Adrenal gland (tissue), 5 donors: ENCODE data around the gene RPS6KA2.

Source experiments
- POLR2A ChIP-seq, 2 donors: fragments of 450-650 bp; IDR thresholded peaks; one replicate each; pipeline ENCODE4 v1.6.1; 2017; ENCODE audit warnings: antibody characterized with exemption in 2 of 2, mild to moderate bottlenecking in 2 of 2, moderate library complexity in 1 of 2
- TF ChIP-seq, protein P1 (sequence below), 6 experiments: fragments of 450-650 bp in 4 of 6; fragments of 200-600 bp in 2 of 6; sonication (generic) in 1 of 6; IDR thresholded peaks; 1 replicate in 5 of 6; 2 replicates in 1 of 6; pipeline versions ENCODE4 v1.5.1 to v1.8.0; 2016 to 2021; ENCODE audit warnings: antibody characterized with exemption in 6 of 6, mild to moderate bottlenecking in 2 of 6, moderate library complexity in 1 of 6
- donor health status: DM: no; HTN: no; CAD: no.

DNA sequence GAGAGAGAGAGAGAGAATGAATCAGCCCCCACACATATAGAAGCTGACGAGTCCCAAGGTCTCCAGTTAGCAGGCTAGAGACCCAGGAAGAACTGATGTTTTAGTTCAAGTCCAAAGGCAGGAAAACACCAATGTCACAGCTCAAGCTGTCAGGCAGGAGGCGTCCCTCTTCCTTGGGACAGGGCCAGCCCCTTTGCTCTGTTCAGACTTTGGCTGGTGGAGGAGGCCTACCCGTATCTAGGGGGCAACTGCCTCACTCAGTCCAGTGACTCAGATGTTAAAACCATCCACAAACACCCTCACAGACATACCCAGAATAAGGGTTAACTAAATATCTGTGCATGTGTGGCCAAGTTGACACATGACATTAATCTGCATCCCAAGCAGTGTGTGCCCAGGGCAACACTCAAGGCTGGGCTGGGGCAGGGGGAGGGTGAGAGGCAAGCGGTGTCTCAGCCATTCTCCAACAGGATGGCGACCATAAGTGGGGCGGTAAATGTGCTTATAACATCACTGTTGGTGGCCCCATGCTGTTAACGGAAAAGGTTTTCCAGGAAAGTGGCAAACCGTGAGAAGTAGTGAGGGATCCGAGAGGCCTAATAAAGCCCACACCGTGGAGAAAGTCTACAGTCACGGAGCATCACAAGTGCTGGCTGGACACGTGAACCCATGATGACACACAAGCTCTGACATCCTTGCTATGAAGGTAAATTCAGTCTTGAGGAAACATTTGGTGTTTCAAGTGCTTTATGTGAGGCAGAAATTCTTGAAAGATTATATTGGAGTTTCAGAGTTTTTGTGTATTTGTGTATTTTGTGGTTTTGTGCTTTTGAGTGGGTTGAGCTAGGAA, 68.7 kb downstream of the RPS6KA2 start:
- TF ChIP-seq, protein P1, sequence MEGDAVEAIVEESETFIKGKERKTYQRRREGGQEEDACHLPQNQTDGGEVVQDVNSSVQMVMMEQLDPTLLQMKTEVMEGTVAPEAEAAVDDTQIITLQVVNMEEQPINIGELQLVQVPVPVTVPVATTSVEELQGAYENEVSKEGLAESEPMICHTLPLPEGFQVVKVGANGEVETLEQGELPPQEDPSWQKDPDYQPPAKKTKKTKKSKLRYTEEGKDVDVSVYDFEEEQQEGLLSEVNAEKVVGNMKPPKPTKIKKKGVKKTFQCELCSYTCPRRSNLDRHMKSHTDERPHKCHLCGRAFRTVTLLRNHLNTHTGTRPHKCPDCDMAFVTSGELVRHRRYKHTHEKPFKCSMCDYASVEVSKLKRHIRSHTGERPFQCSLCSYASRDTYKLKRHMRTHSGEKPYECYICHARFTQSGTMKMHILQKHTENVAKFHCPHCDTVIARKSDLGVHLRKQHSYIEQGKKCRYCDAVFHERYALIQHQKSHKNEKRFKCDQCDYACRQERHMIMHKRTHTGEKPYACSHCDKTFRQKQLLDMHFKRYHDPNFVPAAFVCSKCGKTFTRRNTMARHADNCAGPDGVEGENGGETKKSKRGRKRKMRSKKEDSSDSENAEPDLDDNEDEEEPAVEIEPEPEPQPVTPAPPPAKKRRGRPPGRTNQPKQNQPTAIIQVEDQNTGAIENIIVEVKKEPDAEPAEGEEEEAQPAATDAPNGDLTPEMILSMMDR (IDR thresholded peaks at IDR 0.05) = no peak
- no peak for TF ChIP-seq POLR2A (IDR thresholded peaks at IDR 0.05)
